Hepatocyte (in vitro differentiated cells): Measurements from ENCODE around the gene SCAF1. TPM values are rescaled to one million over a fixed set of nuclear protein-coding genes. Genes with fewer than 3 reads are reported as not detected.

Experiments
- DNase-seq: peaks from one replicate; pipeline ENCODE4 v3.0.0-alpha.2; 2016; ENCODE audit warnings: low spot score
- H2AFZ ChIP-seq: fragments of 200-600 bp; sonication (generic); 2 replicates; pipeline ENCODE4 v1.6.0; 2016; ENCODE audit warnings: antibody characterized with exemption, mild to moderate bottlenecking
- H3K27ac ChIP-seq: fragments of 200-600 bp; sonication (generic); 2 replicates; pipeline ENCODE4 v1.5.1; 2016; ENCODE audit warnings: mild to moderate bottlenecking
- H3K27me3 ChIP-seq: fragments of 200-600 bp; sonication (generic); 2 replicates; pipeline ENCODE4 v1.6.1; 2016
- H3K36me3 ChIP-seq: fragments of 200-600 bp; sonication (generic); replicated peaks from 2 replicates; pipeline ENCODE4 v1.5.1; 2016; ENCODE audit warnings: low read depth; ENCODE audit not compliant: insufficient read depth
- H3K4me1 ChIP-seq: fragments of 200-600 bp; sonication (generic); 2 replicates; pipeline ENCODE4 v1.5.1; 2016; ENCODE audit warnings: mild to moderate bottlenecking, moderate library complexity; ENCODE audit not compliant: insufficient read depth
- H3K4me2 ChIP-seq: fragments of 200-600 bp; sonication (generic); 2 replicates; pipeline ENCODE4 v1.6.0; 2016
- H3K4me3 ChIP-seq: fragments of 200-600 bp; sonication (generic); 2 replicates; pipeline ENCODE4 v1.5.1; 2016; ENCODE audit warnings: mild to moderate bottlenecking
- H3K79me2 ChIP-seq: fragments of 200-600 bp; sonication (generic); 2 replicates; pipeline ENCODE4 v1.6.0; 2017; ENCODE audit warnings: mild to moderate bottlenecking
- H3K9me2 ChIP-seq: fragments of 200-600 bp; sonication (generic); replicated peaks from 2 replicates; pipeline ENCODE4 v1.6.0; 2017; ENCODE audit warnings: mild to moderate bottlenecking; ENCODE audit not compliant: insufficient read depth
- H3K9me3 ChIP-seq: fragments of 200-600 bp; sonication (generic); 2 replicates; pipeline ENCODE4 v1.5.1; 2016; ENCODE audit warnings: low read depth, mild to moderate bottlenecking
- H4K20me1 ChIP-seq: fragments of 200-600 bp; sonication (generic); 2 replicates; pipeline ENCODE4 v1.6.0; 2016; ENCODE audit warnings: mild to moderate bottlenecking; ENCODE audit not compliant: insufficient read depth, poor library complexity, severe bottlenecking
- EZH2 ChIP-seq: fragments of 200-600 bp; sonication (generic); IDR thresholded peaks from 2 replicates; pipeline ENCODE4 v1.6.1; 2016; ENCODE audit warnings: antibody characterized with exemption, mild to moderate bottlenecking, borderline replicate concordance
- EZH2phosphoT487 ChIP-seq: fragments of 200-600 bp; sonication (generic); IDR thresholded peaks from one replicate; pipeline ENCODE4 v1.6.1; 2018; ENCODE audit warnings: antibody characterized with exemption, mild to moderate bottlenecking, low read depth, moderate library complexity; ENCODE audit not compliant: unreplicated experiment, severe bottlenecking
- WGBS: methylation state at CpG from one replicate; pipeline ENCODE4 v1.1.6; 2016; ENCODE audit warnings: low lambda C conversion rate; ENCODE audit errors: missing lambda C conversion rate; 5-methylcytosine and 5-hydroxymethylcytosine counted together
- polyA plus RNA-seq: library from polyadenylated mRNA; unstranded; fragments of >200 nt; fragmentation: Nextera tagmentation; extraction: Ambion mirVana; gene quantifications from 2 replicates; pipeline ENCODE4 v1.2.1, GENCODE V29; 2016
- total RNA-seq: library from RNA; depleted of rRNA; stranded (reverse); fragments of >200 nt; gene quantifications from 2 replicates; pipeline ENCODE4 v1.2.3, GENCODE V29; 2014
- TF ChIP-seq, protein P1 (sequence below): fragments of 200-600 bp; sonication (generic); IDR thresholded peaks from 2 replicates; pipeline ENCODE4 v1.5.1; 2016; ENCODE audit warnings: antibody characterized with exemption, mild to moderate bottlenecking; ENCODE audit not compliant: poor library complexity

Gene SCAF1
- total and polyA plus RNA-seq, 2 experiments from 2014 or later: 12.6 to 18.6 TPM

DNA sequence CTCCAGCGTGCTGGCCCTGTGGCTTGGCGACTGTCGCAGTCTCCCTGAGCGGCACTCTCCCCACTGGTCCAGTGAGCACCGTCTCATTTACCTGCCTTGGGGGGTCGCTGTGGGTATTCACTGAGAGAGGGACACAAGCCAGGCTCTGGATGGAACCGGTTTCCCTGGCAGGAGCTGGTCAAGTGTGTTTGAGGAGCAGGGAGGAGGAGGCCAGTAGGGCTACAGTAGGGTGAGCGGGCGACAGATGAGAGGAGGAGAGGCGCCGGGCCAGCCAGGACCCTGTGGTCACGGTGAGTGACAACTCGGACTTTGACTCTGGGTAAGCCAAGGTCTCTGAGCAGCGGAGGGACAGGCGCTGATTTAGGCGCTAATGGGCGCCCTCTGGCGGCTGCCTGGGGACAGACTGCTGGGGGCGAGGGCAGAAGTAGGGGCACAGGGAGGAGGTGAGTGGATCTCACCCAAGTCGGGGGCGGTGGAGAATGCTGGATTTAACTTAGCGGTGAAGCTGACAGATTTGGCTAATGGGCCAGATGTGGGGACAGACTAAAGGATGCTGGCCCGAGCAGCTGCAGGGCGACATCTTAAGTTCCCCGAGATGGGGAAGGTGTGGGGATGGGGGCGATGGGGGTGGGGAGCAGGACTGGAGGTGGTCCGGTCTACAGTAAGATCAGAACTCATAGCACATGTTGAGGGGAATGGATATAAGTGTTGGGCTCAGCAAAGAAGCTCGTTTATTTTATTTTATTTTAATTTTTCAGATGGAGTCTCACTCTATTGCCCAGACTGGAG is 30.3 kb downstream of the SCAF1 start:
- Histone ChIP-seq H2AFZ (peak overlapping the region; percentile 53), H3K79me2 (peaks cover 14% of the 10 kb centered on the region), H4K20me1 (no peaks in the 10 kb centered on the region), H3K9me3 (no peaks in the 10 kb centered on the region), H3K9me2 (no peaks in the 10 kb centered on the region), H3K27me3 (no peaks in the 10 kb centered on the region), H3K4me1 (peaks cover 7% of the 10 kb centered on the region), H3K4me2 (peak overlapping the region; percentile 72), H3K27ac (peak overlapping the region; percentile 95), H3K36me3 (no peaks in the 10 kb centered on the region), H3K4me3 (no peak overlapping the region)
- peak; percentile 93 for DNase-seq
- 33% methylated on average over 24 of the region's 28 CpGs for WGBS
- TF ChIP-seq EZH2phosphoT487: no peak
- TF ChIP-seq EZH2: no peak
- TF ChIP-seq, protein P1, sequence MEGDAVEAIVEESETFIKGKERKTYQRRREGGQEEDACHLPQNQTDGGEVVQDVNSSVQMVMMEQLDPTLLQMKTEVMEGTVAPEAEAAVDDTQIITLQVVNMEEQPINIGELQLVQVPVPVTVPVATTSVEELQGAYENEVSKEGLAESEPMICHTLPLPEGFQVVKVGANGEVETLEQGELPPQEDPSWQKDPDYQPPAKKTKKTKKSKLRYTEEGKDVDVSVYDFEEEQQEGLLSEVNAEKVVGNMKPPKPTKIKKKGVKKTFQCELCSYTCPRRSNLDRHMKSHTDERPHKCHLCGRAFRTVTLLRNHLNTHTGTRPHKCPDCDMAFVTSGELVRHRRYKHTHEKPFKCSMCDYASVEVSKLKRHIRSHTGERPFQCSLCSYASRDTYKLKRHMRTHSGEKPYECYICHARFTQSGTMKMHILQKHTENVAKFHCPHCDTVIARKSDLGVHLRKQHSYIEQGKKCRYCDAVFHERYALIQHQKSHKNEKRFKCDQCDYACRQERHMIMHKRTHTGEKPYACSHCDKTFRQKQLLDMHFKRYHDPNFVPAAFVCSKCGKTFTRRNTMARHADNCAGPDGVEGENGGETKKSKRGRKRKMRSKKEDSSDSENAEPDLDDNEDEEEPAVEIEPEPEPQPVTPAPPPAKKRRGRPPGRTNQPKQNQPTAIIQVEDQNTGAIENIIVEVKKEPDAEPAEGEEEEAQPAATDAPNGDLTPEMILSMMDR: peak; percentile 94

DNA sequence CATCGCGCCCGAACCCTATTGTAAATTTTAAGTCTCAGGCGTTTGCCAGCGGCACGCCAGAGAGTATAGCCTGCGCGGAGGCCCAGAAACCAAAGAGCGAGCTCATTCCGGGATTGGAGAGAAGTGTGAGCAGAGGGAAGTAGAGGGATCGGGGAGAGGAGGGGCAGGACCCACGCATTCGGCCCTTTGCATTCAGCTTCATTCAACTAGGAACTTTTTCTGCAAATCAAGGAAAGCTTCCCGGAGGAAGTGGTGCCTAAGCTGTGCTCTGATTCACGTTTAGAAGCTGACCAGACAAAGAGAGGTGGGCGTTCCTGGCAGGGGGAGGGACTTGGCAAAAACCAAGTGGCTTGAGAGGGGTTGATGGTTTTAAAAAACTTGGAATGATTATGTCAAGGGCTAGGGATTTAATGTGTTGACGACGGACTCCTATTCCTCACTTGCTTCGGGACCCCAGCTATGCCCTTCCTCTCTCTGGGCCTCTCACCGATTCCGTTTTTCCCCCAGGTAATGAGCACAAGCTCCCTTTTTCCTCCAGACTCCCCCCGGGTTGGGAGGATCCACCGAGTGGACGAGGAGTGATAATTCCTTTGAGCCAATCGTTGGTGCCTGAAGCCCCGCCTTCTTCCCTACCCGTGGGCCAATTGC is 34.3 kb downstream of the SCAF1 start:
- Histone ChIP-seq H3K27me3 (no peaks in the 10 kb centered on the region), H3K79me2 (peaks cover 39% of the 10 kb centered on the region), H3K4me3 (peak overlapping the region; percentile 24), H3K36me3 (no peaks in the 10 kb centered on the region), H2AFZ (peak overlapping the region; percentile 38), H3K27ac (peak overlapping the region; percentile 92), H3K9me2 (no peaks in the 10 kb centered on the region), H3K4me2 (peak overlapping the region; percentile 67), H3K4me1 (peaks cover 19% of the 10 kb centered on the region), H4K20me1 (peaks cover 22% of the 10 kb centered on the region), H3K9me3 (no peaks in the 10 kb centered on the region)
- whole genome bisulfite sequencing: 3% methylated on average over 27 of the region's 27 CpGs
- DNase-seq: peak; percentile 94
- TF ChIP-seq, protein P1: no peak
- TF ChIP-seq EZH2: no peak
- no peak for TF ChIP-seq EZH2phosphoT487

DNA sequence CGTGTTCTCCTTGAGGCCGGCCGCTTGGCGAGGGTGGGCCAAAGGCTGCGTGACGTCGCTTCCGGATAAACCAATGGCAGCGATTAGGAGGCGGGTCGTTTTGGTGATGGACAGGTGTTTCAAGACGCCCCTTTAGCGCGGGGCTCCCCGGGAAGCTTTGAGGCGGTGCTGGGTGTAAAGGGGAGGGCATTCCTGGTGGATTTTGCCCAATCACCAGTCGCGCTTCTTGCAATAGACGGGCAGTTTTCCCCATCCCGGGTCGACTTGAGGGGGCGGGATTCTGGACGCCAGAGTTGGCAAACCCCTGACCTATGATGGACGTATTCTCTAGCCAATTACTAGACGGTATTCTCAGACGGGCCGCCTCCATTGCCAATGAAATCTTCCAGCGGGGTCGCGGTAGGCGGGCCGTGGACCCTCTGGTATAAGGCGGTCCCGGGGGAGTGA is 34.8 kb downstream of the SCAF1 start:
- Histone ChIP-seq H3K9me3 (no peaks in the 10 kb centered on the region), H4K20me1 (peaks cover 27% of the 10 kb centered on the region), H3K9me2 (no peaks in the 10 kb centered on the region), H2AFZ (no peak overlapping the region), H3K4me3 (no peak overlapping the region), H3K27me3 (no peaks in the 10 kb centered on the region), H3K27ac (peak overlapping the region; percentile 75), H3K4me1 (peaks cover 16% of the 10 kb centered on the region), H3K4me2 (no peak overlapping the region), H3K36me3 (no peaks in the 10 kb centered on the region), H3K79me2 (peaks cover 44% of the 10 kb centered on the region)
- TF ChIP-seq EZH2phosphoT487: no peak
- TF ChIP-seq EZH2: no peak
- TF ChIP-seq, protein P1: no peak
- DNase-seq: peak; percentile 100
- 2% methylated on average over 27 of the region's 34 CpGs for WGBS
